Colonic mucosa (tissue), 4 donors: ENCODE results near the gene BACE2. TPM values are rescaled to one million over a fixed set of nuclear protein-coding genes. Genes with fewer than 3 reads are reported as not detected.
"Not testable (repeated sequence)": the region's sequence is repeated elsewhere in the genome, so short reads cannot be mapped to it uniquely, and the experiment has no call there.

Source experiments
- DNase-seq: peaks from one replicate; pipeline ENCODE4 v3.0.0-alpha.2; 2020
- H3K27ac ChIP-seq: fragments of 200-600 bp; one replicate; pipeline ENCODE4 v1.8.0; 2021
- H3K27me3 ChIP-seq: fragments of 200-600 bp; one replicate; pipeline ENCODE4 v1.8.0; 2021
- H3K36me3 ChIP-seq: fragments of 200-600 bp; one replicate; pipeline ENCODE4 v1.8.0; 2021
- H3K4me1 ChIP-seq: fragments of 200-600 bp; one replicate; pipeline ENCODE4 v1.8.0; 2021; ENCODE audit warnings: mild to moderate bottlenecking
- H3K4me3 ChIP-seq: fragments of 200-600 bp; one replicate; pipeline ENCODE4 v1.8.0; 2021
- H3K9ac ChIP-seq, 2 donors: one replicate each; pipeline ENCODE4 v1.7.0; 2013; ENCODE audit warnings: control low read depth in 2 of 2, low read depth in 2 of 2, low read length in 2 of 2
- H3K9me3 ChIP-seq: fragments of 200-600 bp; one replicate; pipeline ENCODE4 v1.8.0; 2021
- CTCF ChIP-seq: fragments of 200-600 bp; IDR thresholded peaks from one replicate; pipeline ENCODE4 v1.8.0; 2022; ENCODE audit warnings: antibody characterized with exemption, mild to moderate bottlenecking
- intact Hi-C: fragments of 100-400 bp; cut with DNase I; formaldehyde crosslinking; loops from one replicate; pipeline ENCODE4 v1.14.1; 2022
- total RNA-seq, 2 donors: library from RNA; stranded (reverse); fragmentation: NEBNext Ultra II Directional in 1 of 2; extraction: Animal tissue kit (Norgen Biotek cat#: 25700) in 1 of 2; gene quantifications; one replicate each; pipeline ENCODE4 v1.2.1, GENCODE V29; 2021
- donor health status: healthy.
- donor health status: DM: no; HTN: no; CAD: no.
- donor health status: DM: no; HTN: no; CAD: no.

BACE2 gene
- total RNA-seq, 2 donors from 2014 or later = 69.5 to 80.2 TPM

- no peaks in the 10 kb centered on the region for H3K9me3 ChIP-seq
- H3K4me1 ChIP-seq = no peaks in the 10 kb centered on the region
These were observed 21.3 kb downstream of the BACE2 start for GRCh38 chr21:41189150-41189745.

DNA sequence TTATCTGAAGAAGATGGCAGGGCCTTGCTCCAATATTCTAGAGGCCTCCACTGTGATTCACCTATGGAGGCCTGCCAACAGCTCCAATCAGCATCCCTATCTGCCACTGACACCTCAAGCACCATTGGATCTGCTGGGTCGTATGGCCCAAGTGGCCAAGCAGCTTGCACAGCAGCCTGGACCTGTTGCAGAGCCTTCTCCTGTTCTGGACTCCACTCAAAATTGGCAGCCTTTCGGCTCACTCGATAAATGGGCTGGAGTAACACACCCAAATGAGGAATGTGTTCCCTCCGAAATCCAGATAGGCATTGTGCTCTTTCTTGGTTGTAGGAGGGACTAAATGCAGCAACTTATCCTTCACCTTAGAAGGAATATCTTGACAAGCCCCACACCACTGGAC, 24.6 kb downstream of the BACE2 start:
- H3K4me1 ChIP-seq, H3K36me3 ChIP-seq, H3K27ac ChIP-seq, H3K9ac ChIP-seq, H3K9me3 ChIP-seq, DNase-seq, H3K27me3 ChIP-seq, H3K4me3 ChIP-seq, intact Hi-C loops: not testable (repeated sequence)

More at GRCh38 chr21:41189150-41189745, 21.3 kb downstream of the BACE2 start:
- intact Hi-C loops = no loop called here
- DNase-seq = no peak
- H3K27me3 ChIP-seq = no peaks in the 10 kb centered on the region
- H3K9ac ChIP-seq = no peak overlapping the region
- H3K36me3 ChIP-seq = no peaks in the 10 kb centered on the region
- H3K27ac ChIP-seq = no peak overlapping the region
- no peak overlapping the region for H3K4me3 ChIP-seq
- no peak for TF ChIP-seq CTCF

- TF ChIP-seq CTCF = no peak
- Histone ChIP-seq H3K36me3 (no peaks in the 10 kb centered on the region), H3K9ac (peak overlapping the region in 1 of 2 donors; percentile 14), H3K9me3 (no peaks in the 10 kb centered on the region), H3K4me3 (no peak overlapping the region), H3K27ac (no peak overlapping the region), H3K27me3 (no peaks in the 10 kb centered on the region), H3K4me1 (no peaks in the 10 kb centered on the region)
- intact Hi-C loops = no loop called here
- no peak for DNase-seq
These were observed 27.4 kb downstream of the BACE2 start for GRCh38 chr21:41195311-41195710.

GRCh38 chr21:41196993-41197392, 29.0 kb downstream of the BACE2 start:
- no peak for DNase-seq
- Histone ChIP-seq H3K4me1 (no peaks in the 10 kb centered on the region), H3K27ac (no peak overlapping the region), H3K27me3 (no peaks in the 10 kb centered on the region), H3K4me3 (no peak overlapping the region), H3K9me3 (no peaks in the 10 kb centered on the region), H3K36me3 (no peaks in the 10 kb centered on the region), H3K9ac (no peak overlapping the region)
- TF ChIP-seq CTCF = no peak
- intact Hi-C loops = no loop called here

GRCh38 chr21:41197582-41197981, 29.6 kb downstream of the BACE2 start:
- H3K4me1 ChIP-seq = no peaks in the 10 kb centered on the region
- H3K9me3 ChIP-seq = no peaks in the 10 kb centered on the region
- H3K27ac ChIP-seq = no peak overlapping the region
- DNase-seq = no peak
- no peak overlapping the region for H3K9ac ChIP-seq
- no peak for TF ChIP-seq CTCF
- no peaks in the 10 kb centered on the region for H3K36me3 ChIP-seq
- no peaks in the 10 kb centered on the region for H3K27me3 ChIP-seq
- intact Hi-C loops = no loop called here
- no peak overlapping the region for H3K4me3 ChIP-seq

DNA sequence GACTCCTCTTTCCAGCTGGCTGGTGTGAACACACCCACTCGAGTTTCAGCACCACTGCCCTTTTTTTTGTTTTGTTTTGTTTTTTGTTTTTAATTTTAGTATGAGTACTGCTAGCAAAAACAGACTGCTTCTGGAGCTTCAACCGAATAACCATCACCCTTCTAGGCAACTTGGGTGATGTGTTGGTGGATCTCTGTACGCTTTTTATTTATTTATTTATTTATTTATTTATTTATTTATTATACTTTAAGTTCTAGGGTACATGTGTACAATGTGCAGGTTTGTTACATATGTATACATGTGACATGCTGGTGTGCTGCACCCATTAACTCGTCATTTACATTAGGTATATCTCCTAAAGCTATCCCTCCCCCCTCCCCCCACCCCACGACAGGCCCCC, 30.7 kb downstream of the BACE2 start:
- H3K27me3 ChIP-seq, H3K4me3 ChIP-seq, H3K27ac ChIP-seq, H3K9me3 ChIP-seq, DNase-seq, H3K36me3 ChIP-seq, H3K4me1 ChIP-seq, H3K9ac ChIP-seq, intact Hi-C loops: not testable (repeated sequence)
